K562 (cell line): ENCODE data around the gene B3GALT4. TPM values are rescaled to one million over a fixed set of nuclear protein-coding genes. Genes with fewer than 3 reads are reported as not detected.

Experiments used
- BRD9 ChIP-seq: fragments of 450-650 bp; IDR thresholded peaks from 2 replicates; pipeline ENCODE4 v1.6.1; 2018; ENCODE audit warnings: low read depth; ENCODE audit not compliant: partially characterized antibody
- CBX3 ChIP-seq, 2 experiments: IDR thresholded peaks; 1 replicate in 1 of 2; 2 replicates in 1 of 2; pipeline ENCODE4 v1.6.1; 2012; ENCODE audit warnings: inconsistent platforms in 2 of 2, low read length in 2 of 2, borderline replicate concordance in 1 of 2, control low read depth in 1 of 2
- CCNT2 ChIP-seq: IDR thresholded peaks from 2 replicates; pipeline ENCODE4 v1.6.1; 2011; ENCODE audit warnings: borderline replicate concordance, low read depth, mild to moderate bottlenecking, moderate library complexity, mixed read lengths, low read length; ENCODE audit not compliant: insufficient read length; ENCODE audit errors: extremely low read depth
- ELF2 ChIP-seq: fragments of 250-450 bp; sonication (Bioruptor Pico); IDR thresholded peaks from 2 replicates; pipeline ENCODE4 v1.5.0; 2021; ENCODE audit warnings: mild to moderate bottlenecking
- ELF4 ChIP-seq: fragments of 450-650 bp; formaldehyde crosslinking; IDR thresholded peaks from 2 replicates; pipeline ENCODE4 v1.4.0; 2022; ENCODE audit warnings: missing genetic modification characterization
- EWSR1 ChIP-seq: fragments of 450-650 bp; IDR thresholded peaks from 2 replicates; pipeline ENCODE4 v1.6.1; 2018; ENCODE audit warnings: borderline replicate concordance, mild to moderate bottlenecking, low read depth, moderate library complexity; ENCODE audit not compliant: partially characterized antibody
- HDAC3 ChIP-seq: fragments of 450-650 bp; IDR thresholded peaks from 2 replicates; pipeline ENCODE4 v1.6.1; 2018; ENCODE audit warnings: borderline replicate concordance, mild to moderate bottlenecking, moderate library complexity; ENCODE audit not compliant: partially characterized antibody
- HDGF ChIP-seq: fragments of 450-650 bp; IDR thresholded peaks from 2 replicates; pipeline ENCODE4 v1.6.1; 2016
- HLTF ChIP-seq: fragments of 450-650 bp; IDR thresholded peaks from 2 replicates; pipeline ENCODE4 v1.6.1; 2016
- HOXB6 ChIP-seq: fragments of 250-450 bp; sonication (Bioruptor Pico); IDR thresholded peaks from 2 replicates; pipeline ENCODE4 v1.5.1; 2022; ENCODE audit warnings: mild to moderate bottlenecking, borderline replicate concordance
- KDM2B ChIP-seq: fragments of 250-450 bp; sonication (Bioruptor Pico); IDR thresholded peaks from 2 replicates; pipeline ENCODE4 v1.8.0; 2021; ENCODE audit warnings: mild to moderate bottlenecking, moderate library complexity
- NCOR1 ChIP-seq: fragments of 450-650 bp; IDR thresholded peaks from 2 replicates; pipeline ENCODE4 v1.6.1; 2016; ENCODE audit warnings: mild to moderate bottlenecking, moderate library complexity
- OTX1 ChIP-seq: fragments of 450-650 bp; formaldehyde crosslinking; IDR thresholded peaks from 2 replicates; pipeline ENCODE4 v1.4.0; 2022; ENCODE audit warnings: mild to moderate bottlenecking
- POLR2A ChIP-seq: fragments of 450-650 bp; conservative IDR thresholded peaks from 2 replicates; pipeline ENCODE4 v1.6.1; 2016
- PPARD ChIP-seq: fragments of 250-450 bp; sonication (Bioruptor Pico); IDR thresholded peaks from 2 replicates; pipeline ENCODE4 v1.8.0; 2022; ENCODE audit warnings: inconsistent platforms, mild to moderate bottlenecking, moderate library complexity
- RCOR1 ChIP-seq, 2 experiments: IDR thresholded peaks; 2 replicates each; pipeline ENCODE4 v1.6.1; 2012; ENCODE audit warnings: low read depth in 2 of 2, low read length in 2 of 2, borderline replicate concordance in 1 of 2, improper control_type of control experiment in 1 of 2
- SETDB1 ChIP-seq: IDR thresholded peaks from one replicate; pipeline ENCODE4 v1.6.1; 2012; ENCODE audit warnings: low read length, control low read depth, inconsistent platforms
- SMARCA4 ChIP-seq: fragments of 450-650 bp; IDR thresholded peaks from 2 replicates; pipeline ENCODE4 v1.6.1; 2016
- SNRNP70 ChIP-seq: fragments of 200-400 bp; formaldehyde crosslinking; optimal IDR thresholded peaks from 2 replicates; pipeline ENCODE3; 2017; ENCODE audit warnings: low read depth, low read length
- SRF ChIP-seq, 2 experiments: fragments of 250-450, 450-650 bp in 1 of 2; sonication (Bioruptor Pico) in 1 of 2; sonication (generic) in 1 of 2; formaldehyde crosslinking; IDR thresholded peaks; 2 replicates each; pipeline versions ENCODE4 v1.5.0 to v1.5.1; 2020 to 2022; ENCODE audit warnings: mild to moderate bottlenecking in 1 of 2, missing genetic modification reagents in 1 of 2
- TAF1 ChIP-seq: IDR thresholded peaks from 2 replicates; pipeline ENCODE4 v1.6.1; 2011; ENCODE audit warnings: mild to moderate bottlenecking, low read length, moderate library complexity; ENCODE audit not compliant: insufficient read depth, control insufficient read depth, severe bottlenecking; ENCODE audit errors: extremely low read depth
- TBL1XR1 ChIP-seq, 2 experiments: IDR thresholded peaks; 2 replicates each; pipeline ENCODE4 v1.6.1; 2012; ENCODE audit warnings: improper control_type of control experiment in 2 of 2, low read length in 2 of 2, mild to moderate bottlenecking in 1 of 2
- ZBTB8A ChIP-seq: fragments of 450-650 bp; IDR thresholded peaks from 2 replicates; pipeline ENCODE4 v1.6.1; 2018; ENCODE audit warnings: mild to moderate bottlenecking, moderate library complexity; ENCODE audit not compliant: partially characterized antibody
- ZNF12 ChIP-seq: sonication (generic); formaldehyde crosslinking; IDR thresholded peaks from 2 replicates; pipeline ENCODE4 v1.4.0; 2020; ENCODE audit warnings: mild to moderate bottlenecking, missing genetic modification reagents
- ZNF121 ChIP-seq: sonication (generic); formaldehyde crosslinking; conservative IDR thresholded peaks from 2 replicates; pipeline ENCODE4 v1.8.0; 2022; ENCODE audit warnings: missing genetic modification reagents
- ZNF282 ChIP-seq: sonication (generic); formaldehyde crosslinking; IDR thresholded peaks from 2 replicates; pipeline ENCODE4 v1.8.1; 2023; ENCODE audit warnings: missing genetic modification reagents
- ZNF347 ChIP-seq: fragments of 450-650 bp; formaldehyde crosslinking; IDR thresholded peaks from 2 replicates; pipeline ENCODE4 v1.4.0; 2020; ENCODE audit warnings: low read depth, mild to moderate bottlenecking, moderate library complexity
- ZNF41 ChIP-seq: fragments of 250-450 bp; sonication (Bioruptor Pico); conservative IDR thresholded peaks from 2 replicates; pipeline ENCODE4 v1.4.0; 2020; ENCODE audit warnings: mild to moderate bottlenecking
- ZSCAN32 ChIP-seq: fragments of 450-650 bp; formaldehyde crosslinking; IDR thresholded peaks from 2 replicates; pipeline ENCODE4 v1.4.0; 2020; ENCODE audit warnings: mild to moderate bottlenecking, moderate library complexity
- polyA plus RNA-seq, 8 experiments: library from polyadenylated mRNA; depleted of rRNA in 4 of 8; stranded (reverse) in 5 of 8; unstranded in 3 of 8; fragments of >200 nt; fragmentation: Nextera tagmentation in 2 of 8; fragmentation: Illumina TruSeq in 1 of 8; extraction: Ambion mirVana in 2 of 8; extraction: Trizol in 1 of 8; gene quantifications; 2 replicates each; pipeline versions ENCODE4 v1.2.1 to v1.2.3, GENCODE V29; 2011 to 2014; ENCODE audit warnings: inconsistent platforms in 1 of 8, missing spikeins in 1 of 8
- total RNA-seq, 7 experiments: library from RNA; depleted of rRNA in 6 of 7; stranded (reverse); fragments of >200 nt in 6 of 7; fragmentation: Illumina TruSeq in 2 of 7; extraction: Trizol in 2 of 7; gene quantifications; 2 replicates each; pipeline versions ENCODE4 v1.2.1 to v1.2.3, GENCODE V29; 2011 to 2021; ENCODE audit warnings: low replicate concordance in 1 of 7
- TF ChIP-seq, protein P1 (sequence below), 2 experiments: fragments of 250-450 bp in 1 of 2; fragments of 450-650 bp in 1 of 2; sonication (Bioruptor Pico) in 1 of 2; IDR thresholded peaks; 2 replicates each; pipeline versions ENCODE4 v1.6.1 to v1.8.0; 2016 to 2021; ENCODE audit warnings: mild to moderate bottlenecking in 2 of 2, moderate library complexity in 2 of 2, missing compliant biosample characterization in 1 of 2, missing genetic modification characterization in 1 of 2
- TF ChIP-seq, protein P2 (sequence below): sonication (generic); formaldehyde crosslinking; IDR thresholded peaks from 2 replicates; pipeline ENCODE4 v1.8.0; 2022; ENCODE audit warnings: missing genetic modification reagents, mild to moderate bottlenecking, borderline replicate concordance

B3GALT4 gene
- total and polyA plus RNA-seq, 9 of the 15 experiments (the other 6 are each of a cell fraction or from before 2014, with no cell fraction given): 0.11 to 1.3 (median 0.53) TPM; not detected in 1

DNA sequence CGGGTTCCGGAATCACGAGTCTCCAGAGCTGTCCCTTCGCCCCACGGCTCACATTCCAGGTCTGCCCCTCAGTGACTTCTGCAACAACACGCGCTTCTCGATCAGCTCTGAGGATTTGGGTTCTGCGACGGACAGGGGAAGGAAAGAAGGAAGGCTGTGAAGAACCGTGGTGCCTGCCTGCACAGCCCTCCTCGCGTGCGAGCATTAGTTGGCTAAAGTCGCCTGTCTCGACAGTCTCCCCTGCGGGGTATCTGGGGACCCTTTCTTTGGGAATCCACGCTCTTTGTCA, 28.3 kb upstream of the B3GALT4 start (continued):
- TF ChIP-seq EWSR1: no peak
- TF ChIP-seq ZSCAN32 (CRISPR knock-in tag): no peak
- no peak for TF ChIP-seq ZNF41 (CRISPR knock-in tag)
- TF ChIP-seq, protein P1, sequence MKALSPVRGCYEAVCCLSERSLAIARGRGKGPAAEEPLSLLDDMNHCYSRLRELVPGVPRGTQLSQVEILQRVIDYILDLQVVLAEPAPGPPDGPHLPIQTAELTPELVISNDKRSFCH (CRISPR knock-in tag; IDR thresholded peaks at IDR 0.05): no peak
- TF ChIP-seq, protein P1 (tag; IDR thresholded peaks at IDR 0.05): peak; percentile 52; the same call in 1 of the 2 replicates
- TF ChIP-seq TBL1XR1 (IDR thresholded peaks at IDR 0.05; ENCODE audit: low read length in 2 of 2): no peak
- no peak for TF ChIP-seq SETDB1
- no peak; a peak in 1 of 4 replicates for TF ChIP-seq SRF (CRISPR knock-in tag; IDR thresholded peaks at IDR 0.05)
- no peak for TF ChIP-seq ELF2 (CRISPR knock-in tag)
- 0 out of 2 replicates have a peak, but pooled peaks have one; percentile 10 for TF ChIP-seq OTX1 (CRISPR knock-in tag)
- TF ChIP-seq HDAC3: no peak
- TF ChIP-seq PPARD (CRISPR knock-in tag): no peak
- no peak for TF ChIP-seq CCNT2
- TF ChIP-seq ZNF282 (CRISPR knock-in tag): no peak
- no peak for TF ChIP-seq RCOR1 (IDR thresholded peaks at IDR 0.05; ENCODE audit: borderline replicate concordance in 1 of 2, low read depth in 2 of 2, low read length in 2 of 2)
- no peak for TF ChIP-seq NCOR1
- no peak for TF ChIP-seq KDM2B (CRISPR knock-in tag)
- no peak for TF ChIP-seq ZBTB8A
- TF ChIP-seq HOXB6: no peak
- TF ChIP-seq BRD9: no peak
- peak; percentile 16; the same call in 1 of the 2 replicates for TF ChIP-seq HDGF
- TF ChIP-seq ELF4 (CRISPR knock-in tag): no peak
- TF ChIP-seq ZNF347 (CRISPR knock-in tag): no peak
- TF ChIP-seq, protein P2, sequence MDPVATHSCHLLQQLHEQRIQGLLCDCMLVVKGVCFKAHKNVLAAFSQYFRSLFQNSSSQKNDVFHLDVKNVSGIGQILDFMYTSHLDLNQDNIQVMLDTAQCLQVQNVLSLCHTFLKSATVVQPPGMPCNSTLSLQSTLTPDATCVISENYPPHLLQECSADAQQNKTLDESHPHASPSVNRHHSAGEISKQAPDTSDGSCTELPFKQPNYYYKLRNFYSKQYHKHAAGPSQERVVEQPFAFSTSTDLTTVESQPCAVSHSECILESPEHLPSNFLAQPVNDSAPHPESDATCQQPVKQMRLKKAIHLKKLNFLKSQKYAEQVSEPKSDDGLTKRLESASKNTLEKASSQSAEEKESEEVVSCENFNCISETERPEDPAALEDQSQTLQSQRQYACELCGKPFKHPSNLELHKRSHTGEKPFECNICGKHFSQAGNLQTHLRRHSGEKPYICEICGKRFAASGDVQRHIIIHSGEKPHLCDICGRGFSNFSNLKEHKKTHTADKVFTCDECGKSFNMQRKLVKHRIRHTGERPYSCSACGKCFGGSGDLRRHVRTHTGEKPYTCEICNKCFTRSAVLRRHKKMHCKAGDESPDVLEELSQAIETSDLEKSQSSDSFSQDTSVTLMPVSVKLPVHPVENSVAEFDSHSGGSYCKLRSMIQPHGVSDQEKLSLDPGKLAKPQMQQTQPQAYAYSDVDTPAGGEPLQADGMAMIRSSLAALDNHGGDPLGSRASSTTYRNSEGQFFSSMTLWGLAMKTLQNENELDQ (CRISPR knock-in tag): no peak
- TF ChIP-seq CBX3 (IDR thresholded peaks at IDR 0.05; ENCODE audit: borderline replicate concordance in 1 of 2, low read length in 2 of 2): no peak; a peak in 2 of 3 replicates
- TF ChIP-seq TAF1: no peak
- TF ChIP-seq SNRNP70: no peak
- TF ChIP-seq POLR2A: no peak; the same call in 1 of the 2 replicates
- TF ChIP-seq HLTF: no peak
- TF ChIP-seq ZNF121 (CRISPR knock-in tag): no peak
- no peak for TF ChIP-seq SMARCA4
- TF ChIP-seq ZNF12 (CRISPR knock-in tag): no peak
